EH (cell line): ENCODE data around the gene IST1.
"Not testable (repeated sequence)": the region's sequence is repeated elsewhere in the genome, so short reads cannot be mapped to it uniquely, and the experiment has no call there.

Source experiments
- DNase-seq: peaks from one replicate; pipeline ENCODE4 v3.0.0-alpha.2; 2015; ENCODE audit warnings: low read depth

Gene IST1

DNA sequence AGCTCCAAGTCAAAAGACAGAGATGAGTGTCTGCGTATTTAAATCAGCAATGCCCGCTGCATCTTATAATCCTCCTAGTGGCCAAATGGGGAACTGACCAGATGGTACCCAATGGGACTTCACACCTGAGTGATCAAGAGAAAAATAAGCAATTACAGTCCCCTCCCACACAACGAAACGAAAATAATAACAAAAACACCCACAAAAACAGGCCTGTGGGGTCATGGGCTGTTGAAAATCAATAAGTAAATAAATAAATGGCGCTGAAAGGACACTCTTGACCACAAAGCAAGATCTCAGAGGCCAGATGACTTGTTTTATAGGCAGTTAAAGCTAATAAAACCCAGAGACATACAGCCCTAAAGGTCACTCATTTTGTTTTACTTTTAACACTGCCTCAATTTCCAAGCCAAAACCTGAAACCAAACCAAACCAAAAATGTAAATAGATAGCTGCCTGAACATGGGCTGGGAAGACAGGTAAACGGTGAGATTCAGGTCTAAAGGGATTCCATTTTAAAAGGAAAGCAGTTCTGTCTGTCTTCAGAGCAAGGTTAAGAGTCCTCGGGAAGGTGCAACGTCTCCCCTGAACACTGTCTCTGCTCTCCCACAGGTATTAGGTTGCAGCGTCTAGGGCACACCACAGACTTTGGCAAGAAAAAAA lies 12.7 kb upstream of the IST1 start:
- peak; percentile 67 for DNase-seq

- peak; percentile 31 for DNase-seq
Observed at GRCh38 chr16:71883168-71883848, 12.0 kb upstream of the IST1 start.

- DNase-seq = peak; percentile 70
Observed at GRCh38 chr16:71883849-71884638, 11.3 kb upstream of the IST1 start, which contains the start of gene ZNF821. Gene ZNF821, minus strand, starts transcription at chr16:71884182. Its CDS starts 4,236 bp downstream, at chr16:71879946.

GRCh38 chr16:71885261-71885650 lies 10.1 kb upstream of the IST1 start:
- no peak for DNase-seq

GRCh38 chr16:71889147-71889546 lies 6.2 kb upstream of the IST1 start:
- no peak for DNase-seq

- DNase-seq = no peak
Observed at GRCh38 chr16:71893888-71894228, 1.5 kb upstream of the IST1 start.

DNA sequence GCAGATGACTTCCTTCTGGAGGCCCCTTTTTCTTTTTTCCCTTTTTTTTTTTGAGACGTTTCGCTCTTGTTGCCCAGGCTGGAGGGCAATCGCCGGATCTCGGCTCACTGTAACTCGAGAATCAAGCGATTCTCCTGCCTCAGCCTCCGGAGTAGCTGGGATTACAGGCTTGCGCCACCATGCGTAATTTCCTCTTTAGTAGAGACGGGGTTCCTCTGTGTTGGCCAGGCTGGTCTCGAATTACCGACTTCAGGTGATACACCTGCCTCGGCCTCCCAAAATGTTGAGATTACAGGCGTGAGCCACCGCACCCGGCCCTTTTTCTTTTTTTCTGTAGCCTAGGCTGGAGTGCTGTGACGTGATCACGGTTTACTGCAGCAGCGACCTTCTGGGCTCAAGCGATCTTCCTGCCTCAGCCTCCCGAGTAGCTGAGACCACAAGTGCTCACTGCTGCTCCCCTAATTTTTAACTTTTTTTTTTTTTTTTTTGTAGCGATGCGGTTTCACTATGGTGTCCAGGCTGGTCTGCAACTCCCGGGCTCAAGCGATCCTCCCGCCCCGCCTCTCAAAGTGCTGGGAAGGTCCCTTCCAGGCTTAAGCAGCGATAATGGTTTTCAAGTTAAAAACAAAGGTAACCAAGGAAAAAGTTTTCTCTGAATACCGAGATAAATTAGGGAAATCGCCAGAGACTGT lies 956 bp upstream of the IST1 start:
- DNase-seq = peak; percentile 74

- peak; percentile 59 for DNase-seq
Observed at GRCh38 chr16:71895679-71896365, 491 bp downstream of the IST1 start.

GRCh38 chr16:71896764-71897368 lies 1.5 kb downstream of the IST1 start:
- DNase-seq = no peak

GRCh38 chr16:71899171-71899570 lies 3.8 kb downstream of the IST1 start:
- DNase-seq = no peak

- no peak for DNase-seq
Observed at GRCh38 chr16:71902656-71903365, 7.5 kb downstream of the IST1 start.

GRCh38 chr16:71903608-71904007 lies 8.3 kb downstream of the IST1 start:
- no peak for DNase-seq

DNA sequence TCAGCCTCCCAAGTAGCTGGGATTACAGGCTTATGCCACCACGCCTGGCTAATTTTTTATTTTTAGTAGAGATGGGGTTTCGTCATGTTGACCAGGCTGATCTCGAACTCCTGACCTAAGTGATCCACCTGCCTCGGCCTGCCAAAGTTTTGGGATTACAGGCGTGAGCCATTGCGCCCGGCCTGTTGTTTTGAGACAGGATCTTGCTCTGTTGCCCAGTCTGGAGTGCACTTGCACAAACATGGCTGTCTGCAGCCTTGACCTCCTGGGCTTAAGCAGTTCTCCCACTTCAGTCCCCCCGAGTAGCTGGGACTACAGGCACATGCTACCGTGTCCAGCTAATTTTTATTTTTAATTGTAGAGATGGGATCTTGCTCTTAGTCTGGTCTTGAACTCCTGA lies 8.9 kb downstream of the IST1 start:
- no peak for DNase-seq

DNA sequence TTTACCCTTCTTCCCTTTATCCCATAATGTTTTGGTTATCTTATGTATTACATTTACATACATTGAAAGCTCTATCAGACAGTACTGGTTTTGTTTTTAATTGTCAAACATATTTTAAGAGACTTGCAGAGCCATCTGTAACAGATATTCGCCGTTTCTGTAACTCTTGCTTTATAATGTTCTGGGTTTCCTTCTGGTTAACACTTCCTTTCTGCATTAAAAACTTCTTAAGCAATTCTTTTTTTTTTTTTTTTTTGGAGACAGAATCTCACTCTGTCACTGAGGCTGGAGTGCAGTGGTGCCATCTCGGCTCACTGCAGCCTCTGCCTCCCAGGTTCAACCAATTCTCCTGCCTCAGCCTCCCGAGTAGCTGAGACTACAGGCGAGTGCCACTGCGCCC lies 10.4 kb downstream of the IST1 start:
- not testable (repeated sequence) for DNase-seq

- no peak for DNase-seq
Observed at GRCh38 chr16:71911121-71911520, 15.8 kb downstream of the IST1 start.

DNA sequence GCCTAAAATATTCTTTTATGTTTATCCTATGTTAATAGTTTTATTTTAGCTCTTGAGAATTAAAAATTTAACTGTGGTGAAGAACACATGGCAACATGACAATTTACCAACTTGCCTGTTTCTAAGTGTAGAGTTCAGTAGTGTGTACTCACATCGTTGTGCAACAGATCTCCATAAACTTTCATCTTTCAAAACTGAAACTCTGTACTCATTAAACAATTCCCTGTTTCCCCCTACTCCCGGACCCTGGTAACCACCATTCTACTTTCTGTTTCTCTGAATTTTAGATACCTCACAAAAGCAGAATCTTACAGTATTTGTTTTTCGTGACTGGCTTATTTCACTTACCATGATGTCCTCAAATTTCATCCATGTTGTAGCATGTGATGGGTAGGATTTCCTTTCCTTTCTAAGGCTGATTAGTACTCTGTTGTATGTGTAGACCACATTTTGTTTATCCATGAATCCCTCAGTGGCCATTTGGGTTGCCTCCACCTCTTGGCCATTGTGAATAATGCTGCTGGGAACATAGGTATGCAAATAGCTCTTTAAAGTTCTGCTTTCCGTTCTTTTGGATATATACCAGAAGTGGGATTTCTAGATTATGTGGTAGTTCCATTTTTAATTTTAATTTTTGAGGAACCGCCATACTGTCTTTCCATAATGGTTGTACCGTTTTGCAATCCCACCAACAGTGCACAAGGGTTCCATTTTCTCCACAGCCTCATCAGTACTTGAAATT lies 17.4 kb downstream of the IST1 start:
- no peak for DNase-seq

- no peak for DNase-seq
Observed at GRCh38 chr16:71914802-71915201, 19.5 kb downstream of the IST1 start.

- no peak for DNase-seq
Observed at GRCh38 chr16:71915350-71915749, 20.0 kb downstream of the IST1 start.

- peak; percentile 29 for DNase-seq
Observed at GRCh38 chr16:71916397-71916920, 21.1 kb downstream of the IST1 start.

DNA sequence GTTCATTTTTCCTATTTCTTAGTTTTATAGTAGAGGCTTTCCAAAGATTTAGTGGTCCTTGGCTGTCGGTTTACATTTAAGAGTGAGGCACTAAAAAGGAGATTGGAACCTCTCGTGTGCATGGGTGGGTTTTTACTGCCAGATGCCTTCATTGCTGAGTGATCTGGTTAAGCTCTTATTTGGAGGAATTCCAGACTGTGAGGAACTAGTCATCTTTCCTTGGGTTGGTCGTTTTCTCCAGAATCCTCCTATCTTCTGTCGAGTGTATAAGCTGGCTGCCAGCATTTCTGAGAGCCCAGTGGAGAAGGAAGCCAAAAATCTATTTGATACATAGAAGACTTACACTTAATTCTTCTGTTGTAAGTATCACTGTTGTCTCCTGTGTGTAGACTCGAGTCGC lies 22.6 kb downstream of the IST1 start:
- DNase-seq = peak; percentile 76
